IMR-90 (cell line): ENCODE measurements around the gene COL15A1. TPM values are rescaled to one million over a fixed set of nuclear protein-coding genes. Genes with fewer than 3 reads are reported as not detected.

Experiments used
- ATAC-seq: fragments of 200-7000 bp; cut with Tn5 transposase; 2 replicates; pipeline ENCODE4 v1.9.1; 2020; ENCODE audit warnings: low read depth, mild to moderate bottlenecking, moderate library complexity
- BruUV-seq: library from RNA; stranded (reverse); fragments of 400-500 nt; replicated peaks from 2 replicates; lab custom pipeline; 2021; lab: Mats Ljungman, UMichigan
- CTCF ChIA-PET: fragments of 300-600 bp; formaldehyde crosslinking; extraction: SDS; loops from one replicate; lab custom pipeline; 2021; ENCODE audit warnings: antibody characterized with exemption; lab: Yijun Ruan, JAX
- POLR2A ChIA-PET: fragments of 300-600 bp; sonication (Branson Sonifier 250); formaldehyde crosslinking; loops from one replicate; lab custom pipeline; 2022; ENCODE audit warnings: antibody characterized with exemption; ENCODE audit not compliant: unreplicated experiment; lab: Charles Lee
- DNase-seq: peaks from one replicate; pipeline ENCODE4 v3.0.0; 2013
- H2AFZ ChIP-seq: replicated peaks from 2 replicates; pipeline ENCODE3; 2013; ENCODE audit warnings: low read length, mild to moderate bottlenecking; ENCODE audit not compliant: poor library complexity
- H2AK5ac ChIP-seq: 2 replicates; pipeline ENCODE4 v1.6.1; 2013; ENCODE audit warnings: low read depth, low read length, inconsistent platforms
- H2AK9ac ChIP-seq: replicated peaks from 2 replicates; pipeline ENCODE3; 2013; ENCODE audit warnings: mild to moderate bottlenecking, low read depth, low read length, moderate library complexity; ENCODE audit not compliant: poor library complexity
- H2BK120ac ChIP-seq: 2 replicates; pipeline ENCODE4 v1.6.1; 2013; ENCODE audit warnings: low read depth, low read length, inconsistent platforms
- H2BK15ac ChIP-seq: 3 replicates; pipeline ENCODE4 v1.6.1; 2013; ENCODE audit warnings: low read depth, low read length, inconsistent platforms
- H2BK20ac ChIP-seq: 2 replicates; pipeline ENCODE4 v1.6.1; 2013; ENCODE audit warnings: low read depth, mild to moderate bottlenecking, inconsistent platforms, low read length, moderate library complexity
- H2BK5ac ChIP-seq: 2 replicates; pipeline ENCODE4 v1.6.1; 2013; ENCODE audit warnings: mild to moderate bottlenecking, low read depth, low read length, inconsistent platforms; ENCODE audit not compliant: poor library complexity, severe bottlenecking
- H3K14ac ChIP-seq: replicated peaks from 2 replicates; pipeline ENCODE4 v1.6.1; 2013; ENCODE audit warnings: low read depth, low read length, inconsistent platforms
- H3K18ac ChIP-seq: 2 replicates; pipeline ENCODE4 v1.6.1; 2013; ENCODE audit warnings: low read depth, low read length, control low read depth
- H3K23ac ChIP-seq: 2 replicates; pipeline ENCODE4 v1.6.1; 2013; ENCODE audit warnings: low read depth, low read length, inconsistent platforms
- H3K27ac ChIP-seq: 2 replicates; pipeline ENCODE4 v1.5.1; 2013; ENCODE audit warnings: mild to moderate bottlenecking, control low read depth, low read length; ENCODE audit not compliant: insufficient read depth
- H3K27me3 ChIP-seq: 2 replicates; pipeline ENCODE4 v1.6.1; 2013; ENCODE audit warnings: low read length; ENCODE audit not compliant: control insufficient read depth, insufficient read depth
- H3K36me3 ChIP-seq: 2 replicates; pipeline ENCODE4 v1.6.1; 2013; ENCODE audit warnings: low read length, mixed read lengths; ENCODE audit not compliant: control insufficient read depth, insufficient read depth
- H3K4ac ChIP-seq: 2 replicates; pipeline ENCODE4 v1.6.1; 2013; ENCODE audit warnings: low read depth, low read length, inconsistent platforms
- H3K4me1 ChIP-seq: 2 replicates; pipeline ENCODE4 v1.6.1; 2013; ENCODE audit warnings: low read length, mixed read lengths; ENCODE audit not compliant: control insufficient read depth, insufficient read depth
- H3K4me2 ChIP-seq: 2 replicates; pipeline ENCODE4 v1.6.1; 2013; ENCODE audit warnings: low read depth, mild to moderate bottlenecking, control low read depth, low read length, moderate library complexity
- H3K4me3 ChIP-seq: 2 replicates; pipeline ENCODE4 v1.5.1; 2013; ENCODE audit warnings: low read depth, mild to moderate bottlenecking, control low read depth, low read length, moderate library complexity; ENCODE audit not compliant: insufficient read depth
- H3K56ac ChIP-seq: 2 replicates; pipeline ENCODE4 v1.6.1; 2013; ENCODE audit warnings: low read length, inconsistent platforms; ENCODE audit not compliant: insufficient read depth; ENCODE audit errors: extremely low read depth
- H3K79me1 ChIP-seq, 2 experiments: 2 replicates each; pipeline ENCODE4 v1.6.1; 2013; ENCODE audit warnings: low read length in 2 of 2, inconsistent platforms in 1 of 2, low read depth in 1 of 2
- H3K9ac ChIP-seq: 2 replicates; pipeline ENCODE4 v1.6.1; 2013; ENCODE audit warnings: low read depth, low read length, control low read depth
- H3K9me1 ChIP-seq: 2 replicates; pipeline ENCODE4 v1.6.1; 2013; ENCODE audit warnings: low read length, inconsistent platforms; ENCODE audit not compliant: insufficient read depth
- H3K9me3 ChIP-seq: 2 replicates; pipeline ENCODE4 v1.6.1; 2013; ENCODE audit warnings: low read length; ENCODE audit not compliant: control insufficient read depth, insufficient read depth
- H4K20me1 ChIP-seq: 2 replicates; pipeline ENCODE4 v1.6.1; 2013; ENCODE audit warnings: low read length, inconsistent platforms; ENCODE audit not compliant: insufficient read depth
- H4K5ac ChIP-seq: 2 replicates; pipeline ENCODE4 v1.6.1; 2013; ENCODE audit warnings: mild to moderate bottlenecking, low read depth, low read length, control low read depth
- H4K8ac ChIP-seq, 2 experiments: 2 replicates each; pipeline ENCODE4 v1.6.1; 2013; ENCODE audit warnings: low read depth in 2 of 2, low read length in 2 of 2, control low read depth in 1 of 2, inconsistent platforms in 1 of 2
- H4K91ac ChIP-seq: 2 replicates; pipeline ENCODE4 v1.6.1; 2013; ENCODE audit warnings: low read depth, low read length, inconsistent platforms; ENCODE audit not compliant: insufficient read depth
- MAZ ChIP-seq: IDR thresholded peaks from 2 replicates; pipeline ENCODE4 v1.6.1; 2012; ENCODE audit warnings: low read depth, mild to moderate bottlenecking, low read length, improper control_type of control experiment, moderate library complexity, borderline replicate concordance
- MXI1 ChIP-seq: IDR thresholded peaks from 2 replicates; pipeline ENCODE4 v1.6.1; 2012; ENCODE audit warnings: low read depth, mild to moderate bottlenecking, low read length, moderate library complexity, borderline replicate concordance
- RFX5 ChIP-seq: IDR thresholded peaks from 2 replicates; pipeline ENCODE4 v1.8.0; 2012; ENCODE audit warnings: low read depth, mild to moderate bottlenecking, low read length, moderate library complexity
- WGBS, 2 experiments: methylation state at CpG; one replicate each; pipeline versions ENCODE4 v1.1.5 to v1.1.7; 2013; ENCODE audit warnings: missing lambda C conversion rate in 2 of 2; ENCODE audit not compliant: insufficient read length in 1 of 2; ENCODE audit errors: extremely low coverage in 2 of 2; 5-methylcytosine and 5-hydroxymethylcytosine counted together
- dilution Hi-C: fragments of 300-500 bp; cut with HindIII; formaldehyde crosslinking; loops from one replicate; pipeline ENCODE4 v1.14.3; 2018; ENCODE audit warnings: low sequenced_read_pairs; ENCODE audit not compliant: unreplicated experiment
- in situ Hi-C: fragments of 300-500 bp; cut with MboI; formaldehyde crosslinking; loops from 3 replicates; pipeline ENCODE4 v1.14.3; 2019; ENCODE audit warnings: low sequenced_read_pairs, inconsistent platforms, mixed read lengths
- intact Hi-C: fragments of 100-400 bp; cut with micrococcal nuclease; formaldehyde crosslinking; loops from 2 replicates; pipeline ENCODE4 v1.10.0; 2022
- polyA plus RNA-seq, 3 experiments: library from polyadenylated mRNA; depleted of rRNA; stranded (reverse); fragments of >200 nt; gene quantifications; 2 replicates each; pipeline ENCODE4 v1.2.3, GENCODE V29; 2012; ENCODE audit warnings: low replicate concordance in 1 of 3
- total RNA-seq: library from RNA; depleted of rRNA; stranded (reverse); fragments of >200 nt; gene quantifications from 2 replicates; pipeline ENCODE4 v1.2.3, GENCODE V29; 2012

The COL15A1 gene
- total and polyA plus RNA-seq, 2 of the 4 experiments (the other 2 are of a cell fraction), result 2.2 to 3.7 TPM

GRCh38 chr9:98930792-98931191 is 12.9 kb upstream of the COL15A1 start:
- peaks cover 3% of the 10 kb centered on the region; the same call in 1 of the 2 replicates for H3K27me3 ChIP-seq
- POLR2A ChIA-PET, result no interaction called here
- no peak overlapping the region for H3K4me3 ChIP-seq
- peaks cover 10% of the 10 kb centered on the region; the same call in 1 of the 2 replicates for H3K4me1 ChIP-seq
- H4K91ac ChIP-seq, result no peak overlapping the region
- DNase-seq (no peak), ATAC-seq (no peak)
- H3K4ac ChIP-seq, result no peak overlapping the region
- no peak overlapping the region for H2BK120ac ChIP-seq
- H3K9ac ChIP-seq, result no peak overlapping the region
- H3K18ac ChIP-seq, result no peak overlapping the region
- no peak overlapping the region for H2BK15ac ChIP-seq
- no peak overlapping the region for H2BK5ac ChIP-seq
- H2AK5ac ChIP-seq, result no peak overlapping the region
- dilution Hi-C loops, result no loop called here
- TF ChIP-seq MAZ (no peak), RFX5 (no peak), MXI1 (no peak)
- CTCF ChIA-PET, result interaction anchor here (0.7 kb wide), 1 partner anchor 13 kb away, joined by 5 read pairs; no protein-coding TSS in a partner anchor
- H4K5ac ChIP-seq, result no peak overlapping the region
- no peak overlapping the region for H3K56ac ChIP-seq
- BruUV-seq, result no TSS peak
- no peaks in the 10 kb centered on the region for H4K20me1 ChIP-seq
- no peak overlapping the region for H4K8ac ChIP-seq
- no peak overlapping the region for H3K27ac ChIP-seq
- no peak overlapping the region for H2BK20ac ChIP-seq
- no peak overlapping the region for H3K23ac ChIP-seq
- H3K9me1 ChIP-seq, result peaks cover 2% of the 10 kb centered on the region
- no peak overlapping the region for H2AK9ac ChIP-seq
- no peak overlapping the region for H3K14ac ChIP-seq
- no peak overlapping the region for H2AFZ ChIP-seq
- in situ Hi-C loops, result no loop called here
- intact Hi-C loops, result no loop called here
- no peaks in the 10 kb centered on the region for H3K36me3 ChIP-seq
- H3K9me3 ChIP-seq, result no peaks in the 10 kb centered on the region
- no peaks in the 10 kb centered on the region for H3K79me1 ChIP-seq
- H3K4me2 ChIP-seq, result no peak overlapping the region
- 96% methylated on average over 3 of the region's 9 CpGs; no CpG with 5 or more reads in 1 of the 2 experiments for WGBS, 2 experiments
